Colon (tissue), 2 donors: ENCODE measurements around the gene CACNA1B.

Experiments
- FAIRE-seq: peaks from 2 replicates; lab custom pipeline; 2012; peaks lifted over from hg19 to GRCh38; lab: Jason Lieb, UNC
- donor health status: control.
- donor health status: control.

Gene CACNA1B

DNA sequence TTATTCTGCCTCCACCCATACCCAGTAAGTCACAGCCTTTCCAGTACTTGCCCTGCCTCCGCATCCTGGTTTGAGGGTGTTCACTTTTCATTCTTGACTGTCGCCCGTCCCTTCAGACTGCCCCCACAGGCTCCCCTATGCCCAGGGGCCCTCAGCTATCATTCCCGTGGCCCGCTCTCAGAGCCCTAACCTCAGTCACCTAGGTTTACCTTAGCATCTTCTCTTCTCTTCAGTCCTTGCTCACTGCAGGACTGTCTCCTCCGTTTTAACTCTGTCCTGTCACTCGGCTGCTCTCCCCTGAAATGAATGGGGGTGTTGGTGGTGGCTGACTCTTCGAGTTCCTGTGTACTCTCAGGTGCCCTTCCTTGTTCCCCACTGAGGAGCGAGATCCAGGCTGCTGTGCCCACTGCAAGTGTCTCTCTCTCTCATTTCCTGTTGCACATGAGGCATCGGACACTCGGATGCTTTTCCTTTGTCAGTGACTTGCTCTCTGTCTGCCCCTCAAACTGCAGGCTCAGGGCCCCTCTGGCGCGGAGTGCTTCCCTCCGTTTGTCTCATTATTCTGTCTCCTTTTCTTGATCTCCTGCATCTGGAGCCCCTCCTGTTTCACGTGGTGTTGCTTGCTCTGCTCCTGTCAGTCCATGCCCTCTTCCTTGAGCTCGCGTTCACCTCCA lies 89.8 kb downstream of the CACNA1B start:
- FAIRE-seq, result no peak

DNA sequence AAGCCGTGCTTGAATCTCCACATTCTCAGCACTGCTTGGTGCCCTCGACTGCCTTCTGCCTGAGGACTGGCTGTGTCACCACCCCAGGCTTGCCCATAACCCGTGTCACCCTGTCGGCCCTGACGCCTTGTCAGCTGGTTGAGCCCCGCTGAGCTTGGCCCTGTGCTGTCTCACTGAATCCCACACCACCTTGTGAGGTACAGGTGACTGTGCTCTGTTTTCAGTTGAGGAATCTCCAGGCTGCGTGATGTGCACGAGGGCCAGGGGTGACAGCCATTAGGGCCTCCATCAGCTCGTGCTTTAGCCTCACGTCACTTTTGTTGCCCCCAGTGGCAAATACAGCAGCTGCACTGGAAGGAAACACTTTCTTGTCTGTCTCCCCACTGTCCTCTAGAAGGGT lies 90.7 kb downstream of the CACNA1B start:
- no peak for FAIRE-seq

DNA sequence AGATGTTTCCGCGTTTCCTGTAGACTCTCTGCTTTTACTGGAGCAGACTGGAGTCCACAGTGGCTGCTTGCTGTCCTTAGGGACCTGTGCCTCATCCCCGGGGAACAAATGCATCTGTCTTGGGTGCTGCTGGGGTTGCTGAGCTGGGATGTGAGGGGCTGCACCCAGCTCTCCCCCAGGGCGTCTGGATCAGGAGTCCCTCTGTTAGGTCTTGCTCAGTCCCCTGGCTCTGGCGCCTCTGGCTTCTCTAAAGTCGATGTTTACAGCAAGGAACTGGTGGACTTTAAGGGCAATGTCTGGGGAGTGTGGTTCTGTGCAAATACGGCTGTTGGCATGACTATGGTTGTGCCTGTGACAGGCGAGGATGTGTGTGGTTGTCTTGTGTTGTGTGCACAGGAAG lies 91.4 kb downstream of the CACNA1B start:
- no peak for FAIRE-seq

DNA sequence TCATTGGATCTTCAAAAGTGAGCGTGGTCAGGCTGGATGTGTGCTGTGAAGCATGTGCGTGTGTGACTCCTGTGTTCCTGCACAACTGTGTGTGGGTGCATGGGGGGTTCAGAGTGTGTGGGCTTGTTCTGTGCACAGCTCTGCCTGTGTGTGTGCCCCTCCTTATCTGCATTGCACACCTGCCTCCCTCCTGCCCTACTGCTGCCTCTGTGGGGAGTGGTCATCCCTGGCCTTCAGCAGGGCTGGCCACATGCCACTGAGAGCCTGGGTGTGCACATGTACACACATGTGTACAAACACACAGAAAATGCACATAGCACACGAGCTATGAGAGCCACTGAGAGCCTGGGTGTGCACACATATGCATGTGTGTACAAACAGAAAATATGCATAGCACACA lies 92.1 kb downstream of the CACNA1B start:
- FAIRE-seq, result no peak

DNA sequence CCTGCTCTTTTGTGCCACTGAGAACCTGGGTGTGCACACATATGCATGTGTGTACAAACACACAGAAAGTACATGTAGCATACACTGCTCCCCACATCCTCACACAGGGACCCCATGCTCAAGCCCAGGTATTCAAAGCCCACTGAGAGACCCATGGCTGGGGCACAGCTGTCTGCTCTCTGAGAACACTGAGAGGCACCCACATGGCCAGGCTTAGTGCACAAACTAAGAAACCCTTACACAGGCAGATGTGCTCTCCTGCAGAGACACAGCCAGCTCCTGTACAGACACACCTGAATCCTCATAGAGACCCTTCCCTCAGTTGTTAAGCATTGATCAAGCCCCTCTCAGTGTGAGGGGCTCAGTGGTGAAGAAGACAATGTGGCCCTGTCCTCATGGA lies 92.5 kb downstream of the CACNA1B start:
- FAIRE-seq, result no peak

DNA sequence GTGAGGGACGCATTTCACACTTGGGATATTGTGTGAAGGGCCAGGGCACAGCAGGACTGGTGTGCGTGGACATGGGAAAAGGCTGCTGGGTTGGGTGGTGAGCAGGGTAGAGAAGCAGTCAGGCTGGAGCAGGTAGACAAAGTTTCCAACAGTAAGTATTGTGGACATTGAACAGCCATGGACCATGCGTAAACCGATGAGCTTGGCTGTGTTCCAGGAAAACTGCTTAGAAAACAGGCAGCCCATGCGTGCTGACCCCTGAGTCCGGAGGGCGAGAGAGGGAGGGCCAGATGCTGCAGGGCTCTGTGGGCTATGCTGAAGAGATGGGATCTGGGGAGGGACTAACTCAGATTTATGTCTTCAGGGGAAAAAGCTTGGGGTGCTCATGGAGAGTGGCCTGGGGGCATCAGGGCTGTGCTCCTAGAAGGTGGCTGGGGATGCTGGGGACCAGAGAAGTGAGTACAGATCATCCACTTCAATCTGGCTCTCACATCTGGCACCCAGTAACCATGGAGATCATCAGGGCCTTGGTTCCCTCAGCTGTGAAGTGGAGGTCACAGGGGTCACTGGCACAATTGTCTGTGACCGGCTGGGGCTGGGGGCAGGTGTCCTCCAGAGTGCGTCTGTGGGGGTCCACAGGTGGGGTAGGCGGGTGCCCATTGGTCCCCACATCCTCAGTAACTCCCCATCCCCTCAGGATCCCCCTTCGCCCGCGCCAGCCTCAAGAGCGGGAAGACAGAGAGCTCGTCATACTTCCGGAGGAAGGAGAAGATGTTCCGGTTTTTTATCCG lies 93.3 kb downstream of the CACNA1B start:
- no peak for FAIRE-seq

DNA sequence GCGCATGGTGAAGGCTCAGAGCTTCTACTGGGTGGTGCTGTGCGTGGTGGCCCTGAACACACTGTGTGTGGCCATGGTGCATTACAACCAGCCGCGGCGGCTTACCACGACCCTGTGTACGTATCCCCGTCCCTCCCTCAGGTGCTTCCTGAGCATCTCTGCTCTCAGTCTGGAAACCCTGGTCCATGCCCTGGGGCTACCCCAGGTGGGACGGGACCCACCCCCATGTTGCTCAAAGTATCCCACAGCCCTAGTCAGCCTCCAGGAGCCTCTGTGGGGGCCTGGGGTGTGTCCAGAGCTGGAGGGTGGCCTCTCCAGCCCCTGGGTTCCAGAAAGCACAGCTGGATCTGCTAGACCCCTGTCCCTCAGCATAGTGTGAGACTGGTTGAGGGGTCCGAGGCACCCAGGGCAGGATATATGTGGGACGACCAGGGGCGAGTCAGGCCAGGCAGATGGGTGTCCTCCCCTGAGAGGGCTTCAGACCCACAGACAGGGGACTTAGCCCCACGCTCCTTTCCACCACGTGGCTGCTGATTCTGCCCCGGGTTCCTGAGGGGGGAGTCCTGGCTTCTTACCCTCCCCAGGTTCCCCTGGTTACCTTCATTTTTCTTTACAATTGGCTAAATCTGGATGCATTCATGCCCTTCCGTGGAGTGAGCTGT lies 94.0 kb downstream of the CACNA1B start:
- FAIRE-seq, result no peak

DNA sequence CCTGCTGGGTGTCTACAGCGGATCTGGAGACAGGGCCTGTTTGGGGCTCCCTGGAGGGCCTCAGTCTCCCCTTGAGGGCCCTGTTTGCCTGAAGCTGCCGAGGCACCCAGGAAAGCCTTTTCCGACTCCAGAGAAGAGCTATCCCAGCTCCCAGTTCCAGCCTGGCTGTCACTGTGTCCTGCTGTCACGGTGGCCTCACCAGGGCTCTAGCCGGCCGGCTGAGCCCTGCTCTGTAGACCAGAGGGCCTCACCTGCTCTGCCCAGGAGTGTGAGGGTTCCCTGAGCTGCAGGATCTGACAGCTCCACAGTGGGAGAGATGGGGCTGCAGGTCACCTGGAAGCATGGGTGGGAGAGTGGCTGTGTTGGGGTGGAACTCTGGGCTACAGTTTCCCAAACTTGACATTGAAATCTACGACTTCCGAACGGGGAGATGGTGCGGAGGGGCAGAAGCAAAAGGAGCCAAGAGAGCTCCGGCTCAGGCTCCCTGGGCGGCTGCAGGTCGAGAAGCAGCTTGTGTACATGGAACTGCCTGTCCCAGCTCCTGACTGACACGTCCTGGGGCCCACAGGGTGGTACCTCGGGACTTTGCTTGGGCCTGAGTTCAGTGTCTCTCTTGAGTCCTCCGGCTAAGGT lies 94.9 kb downstream of the CACNA1B start:
- no peak for FAIRE-seq

DNA sequence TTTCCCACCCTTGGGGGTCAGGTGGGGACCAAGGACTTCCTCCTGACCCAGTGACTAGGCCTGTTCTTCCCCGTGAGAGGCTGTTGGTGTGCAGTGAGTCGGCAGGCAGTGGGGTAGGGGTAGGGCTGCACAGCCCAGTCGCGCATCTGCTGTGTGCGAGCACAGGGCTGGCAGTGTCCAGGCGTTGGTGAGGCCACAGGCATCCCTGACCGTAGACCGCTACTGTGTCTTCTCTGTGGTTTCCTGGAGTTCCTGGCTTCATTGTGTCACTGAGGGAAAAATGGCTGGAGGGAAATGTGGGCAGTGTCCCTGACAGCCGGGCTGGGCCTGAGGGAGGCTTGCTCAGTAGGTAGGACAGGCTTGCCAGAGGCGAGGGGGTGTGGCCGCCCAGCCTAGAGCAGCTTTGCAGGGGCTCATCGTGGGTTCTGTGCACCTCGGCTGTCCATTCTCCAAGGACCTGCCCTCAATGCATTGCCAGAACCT lies 95.4 kb downstream of the CACNA1B start:
- no peak for FAIRE-seq

DNA sequence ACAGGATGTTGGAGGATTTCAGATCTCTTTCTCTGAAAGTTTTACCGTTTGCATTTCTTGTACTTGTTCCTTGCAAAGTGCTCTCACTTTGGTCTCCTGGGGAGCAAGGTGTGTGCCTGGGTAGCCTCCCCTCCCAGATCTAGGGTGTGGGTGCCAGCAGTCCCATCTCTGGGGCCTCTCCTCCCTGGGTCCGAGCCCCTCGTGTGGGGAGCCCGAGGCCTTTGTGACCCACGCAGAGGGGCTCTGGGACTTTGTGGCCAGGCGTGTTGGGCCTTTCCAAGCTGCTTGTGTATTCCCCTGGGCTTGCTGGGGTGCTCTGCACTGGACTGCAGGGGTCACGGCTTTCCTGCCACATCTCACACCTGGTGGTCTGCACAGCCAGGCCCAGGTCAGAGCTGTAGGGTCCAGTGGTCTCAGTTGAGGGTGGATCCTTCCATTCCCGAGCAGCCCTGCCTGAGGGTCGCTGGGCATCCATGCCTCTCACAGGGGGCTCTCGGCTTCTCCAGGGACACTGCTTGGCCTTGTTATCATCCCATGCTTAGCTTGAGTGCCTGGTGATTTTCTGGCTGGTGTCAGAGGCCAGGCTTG lies 96.3 kb downstream of the CACNA1B start:
- no peak for FAIRE-seq

DNA sequence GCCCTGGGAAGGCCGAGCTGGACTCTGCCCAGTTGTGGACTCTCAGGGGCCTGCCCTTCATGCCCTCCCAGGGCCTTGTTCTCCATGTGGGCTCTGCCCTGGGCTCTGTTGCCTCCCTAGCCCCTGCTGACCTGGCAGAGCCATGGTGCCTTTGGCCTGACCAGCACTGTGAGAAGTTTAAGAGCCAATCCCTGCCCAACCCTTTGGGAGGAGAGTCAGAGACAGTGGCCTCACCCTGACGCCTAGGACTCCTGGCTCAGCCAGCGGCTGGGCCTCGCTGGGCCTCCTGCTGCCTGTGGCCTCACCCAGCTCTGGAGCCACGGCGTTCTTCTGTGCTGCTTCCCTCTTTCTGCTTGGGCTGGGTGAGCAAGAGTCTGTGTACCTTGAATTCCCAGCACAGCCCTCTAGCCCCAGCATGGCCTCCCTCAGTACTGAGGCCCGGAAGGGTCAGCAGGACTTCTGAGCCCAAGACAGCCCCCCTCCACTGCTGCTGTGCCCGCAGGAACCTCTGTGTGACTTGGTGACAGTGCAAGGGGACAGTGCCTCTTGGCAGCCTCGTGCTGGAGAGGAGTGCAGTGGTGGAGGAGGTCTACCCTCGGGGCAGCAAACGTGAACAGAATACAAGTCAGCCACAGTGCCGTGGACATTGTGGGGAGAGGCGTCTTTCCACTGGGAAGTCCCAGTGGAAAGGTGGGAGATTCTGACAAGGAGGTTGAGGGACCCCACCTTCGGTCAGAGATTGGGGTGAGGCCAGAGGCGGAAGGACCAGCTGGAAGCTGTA lies 97.4 kb downstream of the CACNA1B start:
- no peak for FAIRE-seq

DNA sequence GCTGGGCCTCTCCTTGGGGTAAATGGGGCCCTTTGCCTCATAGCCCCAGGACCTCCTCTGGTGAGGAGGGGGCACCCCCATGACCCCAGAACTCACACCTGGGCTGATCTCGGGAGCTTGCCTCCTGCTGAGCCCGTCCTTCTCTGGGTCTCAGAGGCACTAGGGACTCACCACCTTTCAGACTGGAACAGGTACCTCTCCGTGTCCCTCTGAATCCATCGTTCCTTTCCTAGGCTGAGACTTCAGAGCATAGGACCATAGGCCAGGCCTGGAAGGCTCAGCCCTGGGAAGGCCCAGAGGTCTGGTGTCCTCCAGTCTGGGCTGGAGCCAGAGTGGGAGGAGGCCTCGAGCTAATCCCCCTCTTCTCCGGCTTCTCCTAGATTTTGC lies 97.9 kb downstream of the CACNA1B start:
- no peak for FAIRE-seq

DNA sequence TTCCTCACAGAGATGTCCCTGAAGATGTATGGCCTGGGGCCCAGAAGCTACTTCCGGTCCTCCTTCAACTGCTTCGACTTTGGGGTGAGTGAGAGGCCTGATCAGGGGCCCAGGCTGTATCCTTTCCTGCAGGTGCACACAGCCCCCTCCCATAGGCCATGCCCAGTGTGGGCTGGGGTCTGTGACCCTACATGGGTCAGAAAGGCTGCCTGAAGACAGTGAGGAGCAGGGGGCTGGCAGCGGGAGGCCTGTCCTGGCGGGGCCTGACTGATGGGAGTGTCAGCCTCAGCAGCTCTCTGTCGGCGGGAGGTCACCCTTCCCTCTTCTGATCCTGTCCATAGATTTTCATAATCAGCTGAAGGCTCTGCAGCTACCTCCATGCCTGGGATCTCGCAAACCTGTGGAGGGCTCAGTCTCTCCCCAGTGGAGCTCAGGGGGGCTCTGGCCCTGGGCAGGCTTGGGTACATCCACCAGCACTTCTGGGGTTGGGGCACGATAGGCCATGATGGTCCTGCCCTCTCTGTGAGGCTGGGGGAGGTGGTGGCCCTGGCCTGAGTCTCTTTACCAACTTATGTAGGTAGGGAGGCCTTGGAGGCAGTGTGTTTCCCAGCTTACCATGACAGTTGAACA lies 98.5 kb downstream of the CACNA1B start:
- no peak for FAIRE-seq

DNA sequence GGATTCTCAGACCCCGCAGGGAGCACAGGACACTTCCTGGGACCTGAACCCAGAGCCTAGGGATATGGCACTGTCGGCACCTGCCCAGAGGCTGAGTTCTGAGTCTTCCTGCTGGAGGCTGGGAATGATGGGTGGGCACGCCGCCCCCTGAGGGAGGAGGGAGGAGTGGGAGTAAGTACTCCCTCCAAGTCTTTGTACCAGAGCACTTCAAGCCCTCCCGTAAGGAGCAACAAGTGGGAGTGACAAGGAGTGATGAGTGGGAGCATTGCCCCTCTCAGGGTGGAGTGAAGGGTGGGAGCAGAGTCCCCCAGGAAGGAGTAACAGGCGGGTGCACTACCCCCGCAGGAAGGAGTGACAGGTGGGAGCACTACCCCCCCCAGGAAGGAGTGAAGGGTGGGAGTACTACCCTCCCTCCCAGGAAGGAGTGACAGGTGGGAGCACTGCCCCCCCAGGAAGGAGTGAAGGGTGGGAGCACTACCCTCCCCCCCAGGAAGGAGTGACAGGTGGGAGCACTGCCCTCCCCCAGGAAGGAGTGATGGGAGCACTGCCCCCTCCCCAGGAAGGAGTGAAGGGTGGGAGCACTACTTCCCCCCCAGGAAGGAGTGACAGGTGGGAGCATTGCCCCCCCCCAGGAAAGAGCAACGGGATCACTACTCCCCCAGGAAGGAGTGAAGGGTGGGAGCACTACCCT lies 100.1 kb downstream of the CACNA1B start:
- FAIRE-seq, result no peak

DNA sequence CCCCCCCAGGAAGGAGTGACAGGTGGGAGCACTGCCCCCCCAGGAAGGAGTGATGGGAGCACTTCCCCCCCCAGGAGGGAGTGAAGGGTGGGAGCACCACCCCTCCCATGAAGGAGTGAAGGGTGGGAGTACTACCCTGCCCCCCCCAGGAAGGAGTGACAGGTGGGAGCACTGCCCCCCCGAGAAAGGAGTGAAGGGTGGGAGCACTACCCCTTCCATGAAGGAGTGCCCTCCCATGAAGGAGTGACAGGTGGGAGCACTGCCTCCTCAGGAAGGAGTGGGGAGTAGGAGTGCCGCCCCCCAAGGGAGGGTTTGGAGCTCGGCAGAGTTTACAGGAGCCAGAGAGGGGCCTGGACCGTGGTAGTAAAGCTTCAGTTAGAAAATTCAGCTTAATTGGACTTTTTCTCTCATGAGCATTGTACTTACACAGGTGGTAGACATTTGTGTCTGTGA lies 100.7 kb downstream of the CACNA1B start:
- FAIRE-seq, result no peak

DNA sequence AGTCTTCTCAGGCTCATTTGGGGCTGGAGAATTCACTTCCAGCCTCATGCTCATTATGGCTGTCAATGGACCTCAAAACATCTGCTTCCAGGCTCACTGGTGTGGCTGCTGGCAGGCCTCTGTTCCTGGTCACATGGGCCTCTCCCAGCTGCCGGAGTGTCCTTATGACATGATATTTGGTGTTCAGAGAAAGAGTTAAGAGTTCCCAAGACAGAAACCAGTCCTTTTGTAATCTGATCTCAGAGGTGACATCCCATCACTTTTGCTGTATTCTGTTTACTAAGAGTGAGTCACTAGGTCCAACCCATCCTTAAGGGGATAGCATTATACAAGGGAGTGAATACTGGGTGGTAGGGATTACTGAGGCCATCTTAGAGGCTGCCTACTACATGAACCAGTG lies 104.6 kb downstream of the CACNA1B start:
- FAIRE-seq, result no peak

DNA sequence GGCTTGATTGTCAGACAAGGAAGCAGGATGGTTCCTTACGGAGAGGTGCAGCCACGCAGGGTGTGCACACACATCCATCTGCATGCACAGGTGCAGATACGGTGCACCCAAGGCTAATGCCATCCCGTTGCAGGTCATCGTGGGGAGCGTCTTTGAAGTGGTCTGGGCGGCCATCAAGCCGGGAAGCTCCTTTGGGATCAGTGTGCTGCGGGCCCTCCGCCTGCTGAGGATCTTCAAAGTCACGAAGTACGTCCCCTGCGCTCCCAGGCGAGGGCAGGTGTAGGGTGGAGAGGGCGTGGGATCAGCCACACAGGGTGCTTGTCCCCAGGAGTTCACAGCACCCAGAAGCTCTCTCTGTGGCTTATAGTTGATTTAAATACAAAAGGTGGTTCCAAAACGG lies 106.4 kb downstream of the CACNA1B start:
- FAIRE-seq, result no peak

DNA sequence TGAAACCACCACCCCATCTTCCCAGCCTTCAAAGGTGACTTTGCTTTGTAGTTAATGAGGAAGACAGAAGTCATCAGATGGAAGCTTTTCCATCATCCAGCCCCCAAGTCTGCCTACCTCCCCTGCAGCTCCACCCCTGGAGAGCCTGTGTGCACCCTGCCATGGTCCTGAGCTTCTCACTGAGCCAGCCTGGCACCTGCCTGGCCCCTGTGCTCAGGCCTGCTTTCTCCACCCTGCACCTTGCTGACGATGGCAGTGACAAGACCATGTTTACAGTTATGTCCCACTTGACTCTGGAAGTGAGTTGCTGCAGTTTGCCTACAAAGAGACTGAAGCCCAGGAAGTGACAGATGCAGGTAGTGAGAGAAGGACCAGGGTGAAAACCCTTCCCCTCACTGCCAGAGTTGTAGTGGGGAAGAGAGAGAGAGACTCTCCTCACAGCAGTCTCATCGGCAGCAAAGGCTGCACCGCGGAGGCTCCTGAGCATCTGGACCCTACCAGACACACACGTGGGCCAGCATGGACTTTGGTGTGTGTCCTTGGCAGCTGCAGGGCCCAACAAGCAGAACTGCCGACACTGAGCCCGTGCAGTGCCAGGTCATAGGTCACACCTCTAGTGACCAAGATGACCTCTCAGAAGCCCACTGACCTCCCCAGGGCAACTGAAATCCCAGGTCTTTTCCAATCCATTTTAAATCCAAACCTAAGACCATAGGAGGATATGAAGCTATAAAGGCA lies 107.1 kb downstream of the CACNA1B start:
- no peak for FAIRE-seq

DNA sequence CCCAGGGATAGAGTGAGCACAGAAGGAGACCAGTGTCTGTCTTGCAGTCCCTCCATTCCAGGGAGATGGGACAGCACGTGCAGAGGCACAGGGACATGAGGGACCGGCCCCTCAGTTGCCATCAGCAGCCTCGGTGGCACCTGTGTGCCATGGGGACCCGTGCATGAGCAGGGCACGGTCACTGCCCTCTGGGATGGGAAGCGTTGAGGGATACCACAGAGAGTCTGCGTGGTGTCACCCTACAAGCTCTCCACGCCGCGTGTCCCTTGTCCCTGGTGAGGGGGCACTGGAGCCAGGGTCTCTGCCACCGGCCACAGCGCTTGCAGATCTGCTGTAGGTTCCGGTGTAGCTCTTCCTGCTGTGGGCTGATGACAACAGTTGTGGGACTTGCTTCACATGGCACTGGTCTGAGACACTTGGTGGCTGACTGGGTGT lies 108.1 kb downstream of the CACNA1B start:
- no peak for FAIRE-seq
